Measurements from ENCODE around the gene ADGRG1.

- TF ChIP-seq CTCF (conservative IDR thresholded peaks at IDR 0.05 in 1 of 2, IDR thresholded peaks at IDR 0.05 in 1 of 2; ENCODE audit: low read depth in 1 of 2, low read length in 2 of 2): no peak
- no peak for TF ChIP-seq EZH2 (IDR thresholded peaks at IDR 0.05; ENCODE audit: low read length, missing control alignments)
Measured at GRCh38 chr16:57643910-57644309, 15.5 kb downstream of the ADGRG1 start.
